Stimulated activated CD4-positive, alpha-beta T cell treated with anti-CD3 and anti-CD28 coated beads, Interleukin-1b, Interleukin-23, amount 100 ng/mL, for 4 hours (primary cell): Measurements from ENCODE around the gene TBCA.
"Not testable (repeated sequence)": the region's sequence is repeated elsewhere in the genome, so short reads cannot be mapped to it uniquely, and the experiment has no call there.

Source experiments
- DNase-seq, 2 donors: peaks; one replicate each; pipeline ENCODE4 v3.0.0-alpha.2; 2020; ENCODE audit warnings: low read depth in 2 of 2

TBCA gene

DNA sequence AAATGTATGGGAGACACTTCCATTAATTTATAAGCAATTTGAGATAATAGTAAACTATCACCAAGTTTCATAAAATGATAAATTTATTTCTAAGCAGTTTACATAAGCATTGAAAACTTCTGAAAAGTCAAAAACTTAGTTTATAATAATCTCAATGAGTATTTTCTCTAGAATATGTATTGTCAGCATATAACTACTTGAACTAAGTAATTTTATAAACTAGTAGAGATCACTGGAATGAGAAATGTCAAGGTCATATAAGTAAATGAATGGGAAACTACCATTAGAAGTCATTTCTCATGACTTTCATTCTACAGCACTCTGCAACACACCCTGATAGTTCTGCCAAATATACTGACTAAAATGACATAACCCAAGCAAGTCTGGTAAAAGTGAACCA, 3.4 kb downstream of the TBCA start:
- no peak for DNase-seq

DNA sequence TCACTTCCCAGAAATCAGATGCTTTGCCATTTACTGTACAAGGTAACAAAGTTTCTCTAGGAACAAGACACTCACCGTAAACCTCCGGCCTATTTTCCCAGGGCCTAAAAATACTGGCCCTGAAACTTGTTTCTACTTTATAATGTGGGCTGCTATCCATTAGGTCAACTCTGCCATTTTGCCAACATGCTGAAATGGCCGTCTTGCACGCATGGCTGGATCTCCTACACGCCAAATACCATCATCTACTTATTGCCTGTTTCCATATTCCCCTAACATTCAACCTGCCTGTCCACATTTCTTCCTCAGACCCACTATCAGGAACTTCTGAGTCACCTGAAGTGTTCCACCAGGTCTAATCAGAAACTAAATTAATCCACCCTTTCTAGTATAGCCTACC, 4.7 kb downstream of the TBCA start:
- no peak for DNase-seq

DNA sequence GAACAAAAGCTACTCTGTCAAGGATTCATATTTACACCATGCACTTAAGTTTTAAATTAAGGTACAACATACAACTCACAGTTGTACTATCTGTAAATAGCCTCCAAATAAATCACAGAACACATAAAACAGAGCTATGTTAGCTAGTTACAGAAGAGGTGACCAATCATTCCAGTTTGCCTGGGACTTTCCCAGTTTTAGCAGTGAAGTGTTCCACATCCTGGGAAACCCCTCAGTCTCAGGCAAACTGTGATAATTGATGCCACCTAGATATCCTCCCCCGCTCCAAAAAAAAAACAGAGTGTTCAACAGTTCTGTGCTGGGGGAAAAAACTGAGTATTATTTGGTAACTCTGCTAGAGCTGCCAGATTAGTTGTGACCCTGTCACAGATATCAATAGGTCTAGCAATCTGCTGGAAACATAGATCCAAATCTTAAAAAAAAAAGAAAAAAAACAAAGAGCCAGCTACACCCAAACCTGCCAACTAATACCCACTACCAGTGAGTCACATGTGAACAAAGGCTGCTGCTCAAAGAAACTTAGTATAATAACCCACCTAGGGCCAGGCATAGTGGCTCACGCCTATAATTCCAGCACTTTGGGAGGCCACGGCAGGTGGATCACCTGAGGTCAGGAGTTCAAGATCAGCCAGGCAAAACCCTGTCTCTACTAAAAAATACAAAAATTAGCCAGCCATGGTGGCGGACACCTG, 5.7 kb downstream of the TBCA start:
- no peak for DNase-seq

DNA sequence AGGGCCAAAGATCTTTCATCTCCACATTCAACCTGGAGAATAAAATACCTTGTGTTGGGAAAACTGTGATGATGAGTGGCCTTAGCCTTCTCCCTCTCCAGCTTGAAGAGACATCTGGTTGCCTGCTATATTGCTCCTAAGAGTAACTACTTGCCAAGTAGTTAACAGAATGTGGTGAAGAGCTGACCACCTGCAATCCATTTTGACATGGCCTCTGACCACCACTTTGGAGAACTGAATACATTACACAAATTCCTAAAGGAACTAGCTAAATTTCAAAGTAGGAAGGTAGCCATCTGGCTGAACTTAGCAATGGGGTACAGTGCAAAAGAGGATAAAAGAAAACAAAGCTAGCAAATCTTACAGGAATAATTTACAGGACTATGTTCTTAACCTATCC, 7.2 kb downstream of the TBCA start:
- DNase-seq: no peak

DNA sequence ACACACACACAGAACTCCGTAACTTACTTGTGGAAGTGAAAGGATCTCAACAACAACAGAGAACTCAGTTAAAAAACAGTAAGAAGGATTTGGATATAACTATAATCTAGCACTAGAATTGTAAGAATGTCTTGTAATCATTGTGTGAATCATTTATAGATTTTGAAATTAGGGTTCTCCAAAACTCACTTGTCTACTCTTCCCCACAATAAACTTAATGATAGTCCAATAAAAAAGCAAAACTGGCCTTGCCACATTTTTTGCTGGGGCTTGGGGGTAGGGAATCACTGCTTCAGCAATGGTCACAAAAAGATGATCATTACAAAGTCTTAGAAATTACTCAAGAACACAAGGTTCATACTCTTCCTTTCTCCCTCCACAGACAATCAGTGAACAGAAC, 8.8 kb downstream of the TBCA start:
- no peak for DNase-seq

DNA sequence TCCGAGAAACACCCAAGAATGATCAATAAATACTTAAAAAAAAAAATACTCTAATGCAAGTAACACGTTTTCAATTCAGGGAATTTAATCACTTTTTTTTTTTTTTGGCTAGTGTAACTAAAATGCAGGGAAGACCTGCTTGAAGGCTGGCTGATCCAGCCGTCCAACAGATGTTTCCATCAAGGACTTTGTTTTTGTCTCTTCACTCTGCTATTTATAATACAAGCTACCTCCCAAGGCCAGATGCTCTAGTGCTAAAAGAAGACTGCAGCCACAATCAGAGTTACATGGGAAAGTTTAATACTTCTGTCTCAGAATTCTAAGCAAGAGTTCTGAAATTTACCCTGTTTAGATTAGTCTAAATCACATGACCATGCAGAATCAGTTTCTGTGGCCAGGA, 14.5 kb downstream of the TBCA start:
- no peak for DNase-seq

DNA sequence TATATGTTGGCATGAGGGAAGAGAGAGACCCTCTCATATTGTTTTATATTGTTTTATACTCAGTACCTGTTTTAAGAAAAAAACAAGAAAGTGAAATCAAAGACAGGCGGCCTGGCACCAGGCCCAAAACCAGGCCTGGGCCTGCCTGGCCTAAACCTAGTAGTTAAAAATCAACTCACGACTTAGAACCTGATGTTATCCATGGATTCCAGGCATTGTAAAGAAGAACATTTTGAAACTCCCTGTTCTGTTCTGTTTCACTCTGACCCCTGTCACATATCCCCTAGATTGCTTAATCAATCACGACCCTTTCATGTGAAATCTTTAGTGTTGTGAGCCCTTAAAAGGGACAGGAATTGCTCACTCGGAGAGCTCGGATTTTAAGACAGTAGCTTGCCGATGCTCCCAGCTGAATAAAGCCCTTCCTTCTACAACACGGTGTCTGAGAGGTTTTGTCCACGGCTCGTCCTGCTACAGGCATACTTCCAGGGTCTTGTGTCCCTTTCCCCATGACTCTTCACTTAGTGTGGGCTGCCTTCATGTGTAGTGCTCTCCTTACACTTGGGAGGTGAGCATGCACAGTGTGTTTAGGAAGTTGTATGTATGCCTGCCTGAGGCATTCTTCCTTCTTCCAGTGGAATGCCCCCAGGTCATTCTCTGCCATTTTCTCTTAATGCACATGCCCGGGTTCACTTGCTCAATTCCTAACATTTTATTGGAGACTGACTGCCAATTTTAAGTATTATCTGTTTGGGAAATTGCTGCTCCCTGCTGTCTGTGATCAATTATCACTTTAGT, 17.8 kb downstream of the TBCA start:
- DNase-seq: no peak

DNA sequence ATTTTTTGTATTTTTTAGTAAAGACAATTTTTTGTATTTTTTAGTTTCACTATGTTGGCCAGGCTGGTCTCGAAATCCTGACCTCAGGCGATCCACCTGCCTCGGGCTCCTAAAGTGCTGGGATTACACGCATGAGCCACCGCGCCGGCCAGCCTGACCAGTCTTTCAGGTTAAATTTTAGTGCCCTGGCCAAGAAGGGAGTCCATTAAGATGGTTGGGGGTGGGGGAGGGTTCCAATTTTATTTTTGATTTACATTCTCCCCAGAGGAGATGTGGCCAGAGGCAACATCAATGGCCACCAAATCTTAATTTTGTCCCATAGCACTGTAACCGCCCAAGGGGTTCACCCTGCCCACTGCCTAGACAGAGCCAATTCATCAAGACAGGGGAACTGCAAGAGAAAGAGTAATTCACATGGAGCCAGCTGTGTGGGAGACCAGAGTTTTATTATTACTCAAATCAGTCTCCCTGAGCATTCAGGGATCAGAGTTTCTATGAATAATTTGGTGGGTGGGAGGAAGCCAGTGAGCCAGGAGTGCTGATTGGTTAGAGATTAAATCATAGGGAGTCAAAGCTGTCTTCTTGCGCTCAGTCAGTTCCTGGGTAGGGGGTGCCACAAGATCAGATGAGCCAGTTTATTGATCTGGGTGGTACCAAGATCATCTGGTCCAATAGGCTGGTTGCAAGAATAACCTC, 24.7 kb downstream of the TBCA start:
- no peak for DNase-seq

DNA sequence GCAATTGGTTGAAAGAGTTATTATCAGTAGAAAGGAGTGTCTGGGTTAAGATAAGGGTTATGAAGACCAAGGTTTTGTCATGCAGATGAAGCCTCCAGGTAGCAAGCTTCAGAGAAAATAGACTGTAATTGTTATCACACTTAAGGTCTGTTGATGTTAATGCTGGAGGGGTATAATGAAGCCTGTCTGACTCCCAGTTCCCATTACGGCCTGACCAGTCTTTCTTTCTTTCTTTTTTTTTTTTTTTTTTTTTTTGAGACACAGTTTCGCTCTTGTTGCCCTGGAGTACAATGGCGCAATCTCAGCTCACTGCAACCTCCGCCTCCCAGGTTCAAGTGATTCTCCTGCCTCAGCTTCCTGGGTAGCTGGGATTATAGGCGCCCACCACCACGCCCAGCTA, 25.2 kb downstream of the TBCA start:
- not testable (repeated sequence) for DNase-seq

DNA sequence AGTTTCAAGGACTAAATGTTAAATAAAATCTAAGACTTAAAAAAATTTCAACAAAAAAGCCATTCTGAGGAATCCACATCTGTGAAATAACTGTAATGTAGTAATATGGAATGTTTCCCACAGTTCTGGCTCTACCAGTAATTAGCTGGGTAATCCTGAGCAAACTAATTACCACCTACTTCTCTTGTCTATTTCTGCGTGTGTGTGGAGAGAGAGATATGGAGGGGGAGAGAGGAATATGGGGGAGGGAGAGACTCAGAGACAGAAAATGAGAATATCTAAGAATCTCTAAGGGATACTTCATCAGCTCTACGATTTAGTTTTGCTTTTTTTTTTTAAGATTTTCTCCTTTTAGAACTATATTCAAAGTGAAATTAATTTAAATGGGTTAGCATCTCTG, 28.0 kb downstream of the TBCA start:
- no peak for DNase-seq

DNA sequence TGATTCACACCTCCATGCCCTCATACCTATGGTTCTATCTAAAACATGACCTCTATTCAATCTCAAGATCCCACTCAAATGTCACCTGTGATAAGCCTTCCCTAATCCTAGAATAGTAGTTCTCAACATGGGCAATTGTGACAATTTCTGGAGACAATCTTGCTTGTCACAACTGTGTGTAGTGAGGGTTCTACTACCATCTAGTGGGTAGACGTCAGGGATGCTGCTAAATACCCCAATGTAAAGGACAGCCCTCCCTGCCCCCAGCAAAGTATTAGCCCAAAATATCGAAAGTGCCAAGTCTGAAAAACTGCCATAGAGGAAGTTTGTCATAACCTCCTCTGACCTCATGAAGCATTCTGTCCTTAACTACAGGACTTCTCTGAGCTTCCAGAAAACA, 32.0 kb downstream of the TBCA start:
- no peak for DNase-seq

DNA sequence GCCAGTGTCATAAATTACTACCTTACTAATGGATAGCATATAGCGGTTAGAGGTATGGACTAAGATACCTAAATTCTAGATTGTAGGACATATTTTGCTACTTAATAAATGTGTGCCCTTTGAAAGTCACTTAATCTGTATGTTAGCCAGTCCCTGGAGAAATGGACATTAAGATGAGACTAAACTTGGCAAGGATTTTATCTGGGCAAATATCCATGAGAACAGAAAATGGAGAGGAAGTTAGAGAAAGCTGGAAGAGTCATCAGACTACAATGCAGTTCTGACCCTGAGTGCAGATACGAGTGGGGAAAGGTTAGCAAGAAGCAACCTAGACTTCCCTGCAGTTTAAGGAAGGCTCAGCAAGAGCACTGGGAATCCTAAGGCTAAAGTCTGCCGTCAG, 33.0 kb downstream of the TBCA start:
- DNase-seq: no peak

DNA sequence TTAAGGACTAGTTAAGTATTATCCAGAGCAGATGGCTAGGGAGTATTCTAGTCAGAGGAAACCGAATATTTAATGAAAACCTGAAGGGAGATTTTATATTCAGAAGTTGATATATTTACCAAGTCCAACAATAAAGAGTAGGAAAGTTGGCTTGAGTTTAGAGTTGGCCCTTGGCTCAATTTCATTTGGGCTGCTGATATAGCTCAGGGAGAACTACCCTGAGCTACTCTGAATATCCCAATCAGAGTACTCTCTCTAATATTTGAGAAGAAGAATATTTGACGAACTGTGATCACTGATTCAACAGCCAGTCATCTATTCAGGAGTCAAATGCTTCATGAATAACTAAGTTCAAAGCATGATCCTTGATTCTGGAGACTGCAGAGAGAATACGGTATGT, 34.5 kb downstream of the TBCA start:
- no peak for DNase-seq

DNA sequence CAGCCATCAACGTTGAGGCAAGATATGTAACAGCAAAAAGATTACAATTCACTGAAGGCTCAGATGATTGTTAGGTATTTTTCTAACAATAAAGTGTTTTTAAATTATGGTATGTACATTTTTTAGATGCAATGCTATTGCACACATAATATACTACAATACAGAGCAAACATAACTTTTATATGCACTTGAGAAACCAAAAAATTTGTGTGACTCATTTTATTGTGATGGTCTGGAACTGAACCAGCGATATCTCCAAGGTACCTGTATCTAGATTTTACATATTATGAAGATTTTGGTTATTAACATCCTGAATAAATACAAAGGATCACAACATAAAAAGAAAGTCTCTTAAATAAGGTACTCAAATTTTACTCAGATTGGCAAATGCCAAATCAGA, 41.3 kb downstream of the TBCA start:
- DNase-seq: no peak

DNA sequence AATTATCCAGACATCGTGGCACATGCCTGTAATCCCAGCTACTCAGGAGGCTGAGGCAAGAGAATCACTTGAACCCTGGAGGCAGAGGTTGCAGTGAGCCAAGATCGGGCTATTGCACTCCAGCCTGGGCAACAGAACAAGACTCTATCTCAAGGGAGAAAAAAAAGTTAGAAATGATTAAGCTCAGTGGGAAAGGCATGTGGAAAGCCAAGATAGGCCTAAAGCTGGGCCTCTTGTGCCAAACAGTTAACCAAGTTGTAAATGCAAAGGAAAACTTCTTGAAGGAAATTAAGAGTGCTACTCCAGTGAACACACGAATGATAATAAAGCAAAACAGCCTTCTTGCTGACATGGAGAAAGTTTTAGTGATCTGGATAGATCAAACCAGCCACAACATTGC, 43.0 kb downstream of the TBCA start:
- DNase-seq: no peak

DNA sequence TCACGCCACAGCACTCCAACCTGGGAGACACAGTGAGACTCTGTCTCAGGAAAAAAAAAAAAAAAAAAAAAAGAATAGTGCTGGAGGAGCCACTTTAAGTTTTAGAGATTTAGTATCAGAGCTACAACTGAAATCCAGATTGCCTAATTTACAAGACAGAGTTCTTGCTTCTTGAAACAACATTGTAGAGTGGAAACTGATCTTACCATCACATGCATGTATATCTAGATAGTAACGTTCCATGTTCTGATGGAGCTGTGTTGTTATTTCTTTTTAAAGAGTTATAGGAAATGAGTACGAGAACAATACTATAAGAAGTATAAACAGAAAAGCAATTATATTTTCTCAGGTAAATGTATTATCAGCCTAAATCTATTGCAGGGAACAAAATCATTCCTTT, 48.9 kb downstream of the TBCA start:
- no peak for DNase-seq

DNA sequence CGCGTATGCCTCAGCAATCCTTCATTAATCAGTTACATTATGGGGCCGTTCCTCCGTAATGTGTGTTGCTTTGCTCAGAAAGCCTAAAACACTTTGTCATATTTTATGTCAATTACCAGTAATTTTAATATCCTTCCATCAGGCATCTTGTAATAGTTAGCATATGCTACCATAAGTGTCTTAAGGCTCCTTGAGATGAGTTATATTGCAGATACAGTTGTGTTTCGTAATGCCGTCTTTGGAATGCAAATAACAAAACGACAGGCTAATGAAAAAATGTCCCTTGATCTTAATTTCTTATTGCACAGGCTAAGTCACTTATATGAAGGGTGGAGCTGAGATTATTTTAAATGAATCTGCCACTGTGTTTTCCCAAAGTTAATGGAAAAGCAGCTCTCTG, 50.5 kb downstream of the TBCA start:
- DNase-seq: no peak

DNA sequence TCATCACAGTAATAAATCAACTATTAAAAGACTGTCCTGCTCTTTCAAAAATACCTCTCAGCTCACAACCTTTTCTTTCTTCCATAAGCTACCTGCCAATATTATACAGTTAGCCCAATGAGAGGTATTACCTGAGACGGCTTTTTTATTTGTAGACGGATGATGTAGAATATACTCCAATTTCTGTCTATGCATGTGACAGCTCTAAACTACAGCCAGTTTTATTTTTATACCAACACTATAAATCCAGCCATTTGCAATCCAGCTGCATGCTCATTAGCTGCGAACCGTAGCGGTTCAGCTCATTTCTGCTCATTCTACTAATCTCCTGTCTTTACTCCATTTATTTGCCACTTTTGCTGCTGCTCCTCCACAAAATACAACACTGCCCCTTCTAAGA, 51.2 kb downstream of the TBCA start:
- DNase-seq: no peak

DNA sequence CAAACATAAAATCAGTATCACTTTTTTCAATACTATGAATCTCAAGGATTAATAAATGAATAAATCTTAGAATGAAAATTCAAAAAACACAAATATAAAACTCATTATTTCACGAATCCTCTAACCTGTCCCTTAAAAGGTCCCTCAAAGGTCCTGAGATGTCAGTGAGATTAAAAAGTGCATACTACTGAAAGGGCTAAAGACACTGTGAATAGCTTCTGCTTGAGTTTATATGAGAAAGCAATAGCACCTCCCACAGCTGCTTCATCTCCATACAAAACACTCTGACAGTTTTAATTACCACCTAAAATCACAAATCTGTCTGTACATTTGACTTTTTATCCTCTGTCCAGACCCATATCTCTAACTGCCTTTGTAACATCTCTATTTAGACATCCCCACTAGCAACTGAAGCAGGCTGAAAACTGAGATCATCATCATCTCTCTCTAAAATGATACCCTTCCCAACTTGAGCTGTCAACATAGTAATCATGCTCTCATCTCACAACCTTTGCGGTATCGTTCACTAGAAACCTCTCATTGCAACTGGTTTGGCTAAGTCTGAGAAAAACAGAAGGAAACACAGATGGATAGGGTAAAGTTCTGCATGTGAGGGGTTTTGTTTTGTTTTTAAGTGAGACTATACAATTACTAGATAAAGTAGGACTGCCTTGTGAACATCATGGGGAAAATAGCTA, 56.3 kb downstream of the TBCA start:
- DNase-seq: no peak

DNA sequence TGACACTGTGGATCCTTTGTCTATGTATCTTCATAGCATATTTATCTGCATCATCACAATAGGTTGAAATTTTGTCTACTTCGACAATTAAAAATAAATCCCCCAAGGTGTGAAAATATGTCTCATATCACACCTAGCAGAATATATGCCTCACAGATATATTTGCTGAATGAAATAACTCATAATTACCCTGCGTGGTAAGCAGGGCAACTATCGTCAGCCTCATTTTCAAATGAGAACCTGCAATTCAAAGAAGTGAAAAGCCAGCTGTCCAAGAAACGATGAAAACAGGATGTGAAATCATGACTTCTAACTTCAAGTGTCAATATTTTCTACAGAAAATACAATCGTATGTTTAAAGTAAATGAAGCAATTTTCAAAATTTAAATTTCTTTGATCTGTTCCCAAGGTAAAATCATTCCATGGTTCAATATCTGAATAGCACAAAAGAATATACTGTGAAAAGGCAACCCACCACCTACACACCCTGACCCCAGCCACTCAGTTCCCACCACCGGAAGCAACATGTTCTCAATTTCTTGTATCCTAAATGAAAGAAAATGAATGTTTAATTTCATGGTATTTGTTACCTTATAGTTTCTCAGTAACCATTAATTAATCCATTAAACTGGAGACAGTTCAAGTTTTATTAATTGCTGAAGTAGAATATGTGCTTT, 57.1 kb downstream of the TBCA start:
- DNase-seq: no peak

DNA sequence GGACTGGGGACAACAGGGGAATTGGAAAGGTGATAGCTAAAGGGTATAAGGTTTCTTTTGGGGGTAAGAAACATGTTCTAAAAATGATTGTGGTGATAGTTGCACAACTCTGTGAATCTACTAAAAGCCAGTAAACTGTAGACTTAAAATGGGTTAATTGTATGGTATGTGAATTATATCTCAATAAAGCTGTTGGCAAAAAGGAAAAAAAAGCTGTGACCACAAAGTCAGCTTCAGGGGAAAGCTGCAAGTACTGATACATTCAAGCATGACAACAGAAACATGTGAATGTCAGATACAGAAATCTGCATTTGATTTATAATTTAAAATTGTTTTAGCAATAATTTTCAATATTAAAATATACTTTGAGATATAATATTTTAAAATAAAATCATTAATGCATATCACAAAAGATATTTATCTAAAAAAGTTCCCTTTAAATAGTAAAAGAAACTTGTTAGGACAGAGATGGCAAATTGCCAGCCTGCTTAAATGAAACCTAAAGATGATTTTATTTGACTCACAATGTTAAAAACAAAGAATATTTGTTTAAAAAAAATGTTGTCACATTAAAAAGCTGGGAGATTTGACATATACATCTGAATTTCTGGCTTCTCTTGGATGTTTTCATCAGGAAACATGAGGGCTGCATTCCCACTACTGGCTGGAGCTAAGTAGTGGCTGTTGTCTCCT, 66.0 kb downstream of the TBCA start:
- DNase-seq: no peak
